HuH-7 (cell line): ENCODE data around the gene ZNRD2.

Source experiments
- DNase-seq: peaks from one replicate; pipeline ENCODE4 v3.0.0; 2011; ENCODE audit warnings: low spot score

Gene ZNRD2

GRCh38 chr11:65588199-65589054, 18.1 kb downstream of the ZNRD2 start:
- DNase-seq = peak; percentile 86

GRCh38 chr11:65589444-65590239, 19.4 kb downstream of the ZNRD2 start:
- DNase-seq = no peak

- DNase-seq = no peak
These were observed 20.0 kb downstream of the ZNRD2 start for GRCh38 chr11:65590240-65590738.

- no peak for DNase-seq
These were observed 21.9 kb downstream of the ZNRD2 start for GRCh38 chr11:65591939-65592857.

- DNase-seq = no peak
These were observed 22.7 kb downstream of the ZNRD2 start for GRCh38 chr11:65592858-65593517.

- peak; percentile 77 for DNase-seq
These were observed 23.5 kb downstream of the ZNRD2 start for GRCh38 chr11:65593518-65594414.

- DNase-seq = no peak
These were observed 24.9 kb downstream of the ZNRD2 start for GRCh38 chr11:65595131-65595530.

- DNase-seq = no peak
These were observed 25.4 kb downstream of the ZNRD2 start, which contains the start of gene KCNK7 for GRCh38 chr11:65595543-65596281. Gene KCNK7 (minus strand): TSS chr11:65595800. CDS start chr11:65595772, 28 bp downstream.

GRCh38 chr11:65596520-65596919, 26.2 kb downstream of the ZNRD2 start:
- DNase-seq = no peak

- DNase-seq = no peak
These were observed 28.0 kb downstream of the ZNRD2 start for GRCh38 chr11:65598258-65598699.

GRCh38 chr11:65599216-65599954, 29.1 kb downstream of the ZNRD2 start:
- no peak for DNase-seq

- no peak for DNase-seq
These were observed 29.6 kb downstream of the ZNRD2 start for GRCh38 chr11:65599955-65600246.

- DNase-seq = no peak
These were observed 34.0 kb downstream of the ZNRD2 start for GRCh38 chr11:65604258-65604657.

- DNase-seq = no peak
These were observed 36.8 kb downstream of the ZNRD2 start for GRCh38 chr11:65606876-65607613.

- DNase-seq = no peak
These were observed 37.5 kb downstream of the ZNRD2 start for GRCh38 chr11:65607614-65608426.

GRCh38 chr11:65609229-65609628, 39.0 kb downstream of the ZNRD2 start:
- DNase-seq = no peak

GRCh38 chr11:65609665-65610064, 39.4 kb downstream of the ZNRD2 start:
- DNase-seq = no peak
